Activated CD8-positive, alpha-beta T cell treated with anti-CD3 and anti-CD28 coated beads for 36 hours (primary cell): ENCODE measurements around the gene EXOSC9. TPM values are rescaled to one million over a fixed set of nuclear protein-coding genes. Genes with fewer than 3 reads are reported as not detected.

ENCODE experiments used
- ATAC-seq: fragments of 200-7000 bp; cut with Tn5 transposase; one replicate; pipeline ENCODE4 v1.10.0; 2021; ENCODE audit warnings: mild to moderate bottlenecking, moderate library complexity
- CTCF ChIA-PET: fragments of 350-600 bp; sonication (Branson Sonifier 250); formaldehyde crosslinking; loops from one replicate; lab custom pipeline; 2021; ENCODE audit warnings: antibody characterized with exemption; lab: Charles Lee
- POLR2A ChIA-PET: fragments of 350-600 bp; sonication (Branson Sonifier 250); formaldehyde crosslinking; loops from one replicate; lab custom pipeline; 2021; ENCODE audit warnings: antibody characterized with exemption; lab: Charles Lee
- DNase-seq: peaks from one replicate; pipeline ENCODE4 v3.0.0-alpha.2; 2020
- H3K27ac Mint-ChIP-seq: one replicate; pipeline ENCODE4 v1.8.0; 2021; ENCODE audit warnings: mild to moderate bottlenecking, mixed read lengths
- H3K27me3 Mint-ChIP-seq: one replicate; pipeline ENCODE4 v1.8.0; 2021; ENCODE audit warnings: mixed read lengths
- H3K36me3 Mint-ChIP-seq: one replicate; pipeline ENCODE4 v1.8.0; 2021; ENCODE audit warnings: low read depth, mixed read lengths
- H3K4me1 Mint-ChIP-seq: one replicate; pipeline ENCODE4 v1.8.0; 2021; ENCODE audit warnings: low read depth, mixed read lengths
- H3K4me3 Mint-ChIP-seq: one replicate; pipeline ENCODE4 v1.8.0; 2021; ENCODE audit warnings: mild to moderate bottlenecking, moderate library complexity, mixed read lengths
- H3K9me3 Mint-ChIP-seq: one replicate; pipeline ENCODE4 v1.8.0; 2021; ENCODE audit warnings: mixed read lengths
- intact Hi-C: fragments of 100-400 bp; cut with micrococcal nuclease; formaldehyde crosslinking; loops from one replicate; pipeline ENCODE4 v1.10.0; 2022
- total RNA-seq, 2 experiments: library from RNA; stranded (reverse); gene quantifications; one replicate each; pipeline ENCODE4 v1.2.3, GENCODE V29; 2021
- TF ChIP-seq, protein P1 (sequence below): fragments of 200-600 bp; IDR thresholded peaks from one replicate; pipeline ENCODE4 v1.8.0; 2022; ENCODE audit warnings: antibody characterized with exemption, mild to moderate bottlenecking

The EXOSC9 gene
- total RNA-seq, 2 experiments from 2014 or later: 75.8 to 76.8 TPM

DNA sequence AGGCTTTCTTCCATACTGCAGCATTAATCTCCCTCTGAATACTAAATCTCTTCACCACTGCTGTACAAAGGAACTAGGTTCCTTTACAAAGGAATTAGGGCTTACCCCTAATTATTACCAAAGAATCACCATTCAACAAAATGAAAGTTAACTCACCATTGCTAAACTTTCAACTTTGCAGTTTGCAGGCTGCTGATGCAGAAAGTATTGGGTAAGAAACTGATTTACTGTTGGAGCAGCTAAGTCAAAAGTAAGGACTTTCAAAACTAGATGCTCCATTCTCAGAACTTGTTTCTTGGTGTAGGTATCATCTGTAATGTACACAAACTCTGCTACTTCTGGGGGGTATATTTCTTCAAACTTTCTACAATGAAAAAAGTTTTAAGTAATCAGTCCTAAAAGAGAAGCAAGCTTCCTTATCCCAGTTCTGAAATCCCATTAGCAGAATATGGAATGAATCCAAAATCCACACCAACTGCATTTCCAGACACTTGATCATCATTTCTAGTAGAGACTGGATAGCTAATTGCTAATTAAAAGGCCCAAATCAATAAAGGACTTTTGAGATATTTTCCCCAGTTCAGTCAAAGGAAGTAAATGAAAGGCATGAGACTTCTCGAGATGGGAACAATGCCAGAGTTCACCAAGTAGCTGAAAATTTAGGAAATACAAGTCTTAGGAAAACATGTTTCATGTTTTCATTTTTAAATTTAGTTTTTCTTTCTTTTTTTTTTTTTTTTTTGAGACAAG, 18.3 kb downstream of the EXOSC9 start:
- CTCF ChIA-PET: no interaction called here

DNA sequence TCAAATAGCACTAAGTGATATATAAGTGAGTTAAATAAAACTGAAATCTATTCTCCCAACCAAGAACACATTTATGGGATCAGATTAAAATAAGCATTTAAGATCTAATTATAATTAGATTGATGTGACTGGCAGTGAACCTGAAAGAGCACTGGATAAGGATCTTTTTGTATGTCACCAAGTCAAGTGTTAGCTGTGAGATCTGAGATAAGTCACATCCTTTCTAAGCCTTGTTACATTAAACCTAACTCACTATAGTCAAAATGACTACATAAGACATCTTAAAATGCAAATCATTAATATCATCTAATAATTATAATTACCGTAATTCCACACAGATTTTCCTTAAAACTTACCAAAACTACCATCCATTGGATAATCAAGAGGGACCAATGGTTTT, 20.9 kb downstream of the EXOSC9 start:
- Mint-ChIP-seq H3K36me3 (peaks cover 51% of the 10 kb centered on the region), H3K9me3 (no peaks in the 10 kb centered on the region), H3K27ac (no peak overlapping the region), H3K27me3 (no peaks in the 10 kb centered on the region), H3K4me1 (peaks cover 28% of the 10 kb centered on the region), H3K4me3 (peak overlapping the region; percentile 97)
- DNase-seq (no peak), ATAC-seq (no peak)
- CTCF ChIA-PET: interaction anchor here (1.3 to 1.9 kb wide), 2 partner anchors 11 to 21 kb away, joined by 4 to 5 read pairs; partner anchors contain the start of gene EXOSC9
- POLR2A ChIA-PET: interaction anchor here (1.3 kb wide), 1 partner anchor 21 kb away, joined by 4 read pairs; the partner anchor contains the start of gene EXOSC9
- intact Hi-C loops: no loop called here
- TF ChIP-seq, protein P1, sequence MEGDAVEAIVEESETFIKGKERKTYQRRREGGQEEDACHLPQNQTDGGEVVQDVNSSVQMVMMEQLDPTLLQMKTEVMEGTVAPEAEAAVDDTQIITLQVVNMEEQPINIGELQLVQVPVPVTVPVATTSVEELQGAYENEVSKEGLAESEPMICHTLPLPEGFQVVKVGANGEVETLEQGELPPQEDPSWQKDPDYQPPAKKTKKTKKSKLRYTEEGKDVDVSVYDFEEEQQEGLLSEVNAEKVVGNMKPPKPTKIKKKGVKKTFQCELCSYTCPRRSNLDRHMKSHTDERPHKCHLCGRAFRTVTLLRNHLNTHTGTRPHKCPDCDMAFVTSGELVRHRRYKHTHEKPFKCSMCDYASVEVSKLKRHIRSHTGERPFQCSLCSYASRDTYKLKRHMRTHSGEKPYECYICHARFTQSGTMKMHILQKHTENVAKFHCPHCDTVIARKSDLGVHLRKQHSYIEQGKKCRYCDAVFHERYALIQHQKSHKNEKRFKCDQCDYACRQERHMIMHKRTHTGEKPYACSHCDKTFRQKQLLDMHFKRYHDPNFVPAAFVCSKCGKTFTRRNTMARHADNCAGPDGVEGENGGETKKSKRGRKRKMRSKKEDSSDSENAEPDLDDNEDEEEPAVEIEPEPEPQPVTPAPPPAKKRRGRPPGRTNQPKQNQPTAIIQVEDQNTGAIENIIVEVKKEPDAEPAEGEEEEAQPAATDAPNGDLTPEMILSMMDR: no peak

More for the DNA sequence above, 18.3 kb downstream of the EXOSC9 start:
- no peak for DNase-seq
- TF ChIP-seq, protein P1: no peak
- POLR2A ChIA-PET: interaction anchor here (1.0 to 1.2 kb wide), 2 partner anchors 9 to 11 kb away, joined by 3 read pairs; no protein-coding TSS in a partner anchor
- Mint-ChIP-seq H3K36me3 (peaks cover 57% of the 10 kb centered on the region), H3K9me3 (no peaks in the 10 kb centered on the region), H3K27ac (peak overlapping the region; percentile 4), H3K27me3 (no peaks in the 10 kb centered on the region), H3K4me3 (no peak overlapping the region), H3K4me1 (peaks cover 29% of the 10 kb centered on the region)
- intact Hi-C loops: no loop called here
- no peak for ATAC-seq

DNA sequence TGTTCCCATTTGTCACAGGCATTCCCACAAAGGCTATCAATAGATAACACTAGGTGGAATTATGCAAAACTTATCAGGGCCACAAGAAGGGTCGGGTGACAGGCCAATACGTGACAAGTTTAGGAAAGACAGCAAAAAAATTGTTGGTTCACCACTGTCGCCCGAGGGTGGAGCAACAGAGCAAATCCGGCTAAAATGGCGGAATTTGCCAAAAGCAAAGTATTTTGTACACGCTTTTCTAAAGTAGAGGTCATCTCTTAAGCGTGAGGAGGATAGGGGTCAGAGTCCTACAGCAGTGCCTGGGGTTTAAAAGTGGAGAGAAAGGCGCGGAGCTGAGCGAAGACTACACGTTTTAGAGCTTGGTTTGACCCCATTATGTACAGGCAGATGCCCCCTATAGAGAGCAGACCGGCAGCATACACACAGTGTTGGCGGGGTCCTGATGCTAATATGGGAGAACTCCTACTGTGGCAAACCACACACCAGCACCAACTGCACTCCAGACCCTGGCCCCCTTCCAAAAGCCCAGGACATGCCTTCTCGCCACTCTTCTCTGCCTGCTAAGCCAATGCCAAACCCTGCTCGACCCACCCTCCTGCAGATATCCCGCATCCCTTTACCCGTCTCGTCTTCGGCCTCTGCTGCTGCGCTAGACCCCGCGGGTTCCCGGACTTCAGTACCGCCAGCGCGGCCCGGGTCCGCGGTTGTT, 21.8 kb downstream of the EXOSC9 start:
- intact Hi-C loops: no loop called here
- POLR2A ChIA-PET: interaction anchor here (1.1 to 1.7 kb wide), 4 partner anchors 19 to 47 kb away, joined by 3 to 8 read pairs (median 6); partner anchors contain the start of genes BBS7 and EXOSC9
- TF ChIP-seq, protein P1: no peak
- peak overlapping the region; percentile 97 for H3K4me3 Mint-ChIP-seq
- H3K36me3 Mint-ChIP-seq: peaks cover 44% of the 10 kb centered on the region
- CTCF ChIA-PET: interaction anchor here (1.3 to 1.9 kb wide), 2 partner anchors 12 to 22 kb away, joined by 4 to 5 read pairs; partner anchors contain the start of gene EXOSC9
- peak overlapping the region; percentile 92 for H3K27ac Mint-ChIP-seq
- no peaks in the 10 kb centered on the region for H3K9me3 Mint-ChIP-seq
- ATAC-seq (peak; percentile 22), DNase-seq (peak; percentile 64)
- peaks cover 24% of the 10 kb centered on the region for H3K4me1 Mint-ChIP-seq
- H3K27me3 Mint-ChIP-seq: no peaks in the 10 kb centered on the region

DNA sequence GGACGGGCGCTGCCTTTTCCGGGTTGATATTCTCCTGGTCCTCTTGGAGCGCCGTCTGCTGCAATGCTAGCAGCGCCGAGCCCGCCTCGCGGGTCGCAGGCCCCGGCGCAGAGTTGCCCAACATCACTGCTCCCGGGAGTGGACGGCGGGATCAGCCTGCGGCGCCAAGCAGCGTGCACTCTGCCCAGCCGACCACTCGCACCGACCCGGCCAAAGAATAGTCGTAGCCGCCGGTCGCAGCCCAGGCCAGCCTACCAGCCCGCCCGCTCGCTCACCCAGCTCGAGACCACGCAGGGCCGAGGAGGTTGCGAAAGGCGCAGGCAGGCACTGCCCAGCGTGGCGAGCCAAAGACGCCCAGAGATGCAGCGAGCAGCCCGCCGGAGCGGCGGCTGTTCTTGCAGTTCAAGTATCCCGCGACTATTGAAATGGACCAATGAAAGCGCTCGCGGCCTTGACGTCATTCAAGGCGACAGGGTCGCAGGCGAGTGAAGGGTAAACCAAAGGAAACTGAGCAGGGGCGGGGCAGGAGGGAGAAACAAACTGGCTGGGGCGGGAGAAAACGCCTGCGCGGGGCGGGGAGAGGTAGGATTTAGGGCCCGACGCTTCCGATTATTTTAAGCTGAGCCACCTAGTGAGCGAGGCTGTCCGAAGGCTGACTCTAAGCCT, 22.5 kb downstream of the EXOSC9 start, which contains the start of gene CCNA2:
Gene CCNA2 (minus strand): TSS at position 379 of the 666 bp plus-strand sequence. CDS start 255 bp downstream, at position 124.
- peak within 1 kb of the TSS; percentile 92 for H3K27ac Mint-ChIP-seq
- H3K36me3 Mint-ChIP-seq: peaks cover 37% of the 10 kb centered on the region
- H3K4me1 Mint-ChIP-seq: peaks cover 20% of the 10 kb centered on the region
- peak; percentile 99 for DNase-seq
- peak; percentile 98 for ATAC-seq
- POLR2A ChIA-PET: interaction anchor here (0.6 to 1.7 kb wide), 7 partner anchors 10 to 77 kb away, joined by 3 to 8 read pairs (median 4); partner anchors contain the start of genes BBS7 and EXOSC9
- intact Hi-C loops: no loop called here
- no peaks in the 10 kb centered on the region for H3K27me3 Mint-ChIP-seq
- peak within 1 kb of the TSS; percentile 97 for H3K4me3 Mint-ChIP-seq
- no peaks in the 10 kb centered on the region for H3K9me3 Mint-ChIP-seq
- TF ChIP-seq, protein P1: no peak
- CTCF ChIA-PET: interaction anchor here (1.0 to 1.3 kb wide), 3 partner anchors 12 to 76 kb away, joined by 4 read pairs; partner anchors contain the start of gene EXOSC9
